Thoracic aorta (tissue), 2 donors: ENCODE measurements around the gene OR10AD1. TPM values are rescaled to one million over a fixed set of nuclear protein-coding genes. Genes with fewer than 3 reads are reported as not detected.
"Not testable (repeated sequence)": the region's sequence is repeated elsewhere in the genome, so short reads cannot be mapped to it uniquely, and the experiment has no call there.

ENCODE experiments used
- ATAC-seq: fragments of 150-250 bp; one replicate; pipeline ENCODE4 v1.8.0; 2017; ENCODE audit warnings: low read depth; ENCODE audit not compliant: insufficient number of reproducible peaks, low FRiP score
- DNase-seq: peaks from one replicate; pipeline ENCODE4 v3.0.0-alpha.2; 2020; ENCODE audit warnings: low spot score
- H3K27ac ChIP-seq, 2 donors: fragments of 200-600 bp; sonication (generic); 1 replicate in 1 of 2; 2 replicates in 1 of 2; pipeline ENCODE4 v1.5.1; 2016; ENCODE audit warnings: mild to moderate bottlenecking in 2 of 2, moderate library complexity in 2 of 2
- H3K27me3 ChIP-seq: fragments of 200-600 bp; sonication (generic); replicated peaks from 2 replicates; pipeline ENCODE4 v1.6.0; 2016; ENCODE audit warnings: mild to moderate bottlenecking; ENCODE audit not compliant: insufficient read depth
- H3K36me3 ChIP-seq: fragments of 200-600 bp; sonication (generic); one replicate; pipeline ENCODE4 v1.5.1; 2016
- H3K4me1 ChIP-seq, 2 donors: fragments of 200-600 bp; sonication (generic); 1 replicate in 1 of 2; 2 replicates in 1 of 2; pipeline versions ENCODE4 v1.5.1 to v1.6.0; 2016; ENCODE audit warnings: low read depth in 2 of 2, mild to moderate bottlenecking in 1 of 2; ENCODE audit not compliant: control insufficient read depth in 1 of 2
- H3K4me3 ChIP-seq: fragments of 200-600 bp; sonication (generic); 2 replicates; pipeline ENCODE4 v1.5.1; 2016; ENCODE audit warnings: mild to moderate bottlenecking
- H3K9me3 ChIP-seq: fragments of 200-600 bp; sonication (generic); 2 replicates; pipeline ENCODE4 v1.5.1; 2016
- CTCF ChIP-seq: fragments of 200-600 bp; sonication (generic); IDR thresholded peaks from one replicate; pipeline ENCODE4 v1.5.1; 2019; ENCODE audit warnings: antibody characterized with exemption
- total RNA-seq, 2 donors: library from RNA; depleted of rRNA; stranded (reverse); fragments of >200 nt; gene quantifications; one replicate each; pipeline versions ENCODE4 v1.1.0 to v1.2.3, GENCODE V29; 2016

Gene OR10AD1, protein sequence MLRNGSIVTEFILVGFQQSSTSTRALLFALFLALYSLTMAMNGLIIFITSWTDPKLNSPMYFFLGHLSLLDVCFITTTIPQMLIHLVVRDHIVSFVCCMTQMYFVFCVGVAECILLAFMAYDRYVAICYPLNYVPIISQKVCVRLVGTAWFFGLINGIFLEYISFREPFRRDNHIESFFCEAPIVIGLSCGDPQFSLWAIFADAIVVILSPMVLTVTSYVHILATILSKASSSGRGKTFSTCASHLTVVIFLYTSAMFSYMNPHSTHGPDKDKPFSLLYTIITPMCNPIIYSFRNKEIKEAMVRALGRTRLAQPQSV
- not detected for total RNA-seq

DNA sequence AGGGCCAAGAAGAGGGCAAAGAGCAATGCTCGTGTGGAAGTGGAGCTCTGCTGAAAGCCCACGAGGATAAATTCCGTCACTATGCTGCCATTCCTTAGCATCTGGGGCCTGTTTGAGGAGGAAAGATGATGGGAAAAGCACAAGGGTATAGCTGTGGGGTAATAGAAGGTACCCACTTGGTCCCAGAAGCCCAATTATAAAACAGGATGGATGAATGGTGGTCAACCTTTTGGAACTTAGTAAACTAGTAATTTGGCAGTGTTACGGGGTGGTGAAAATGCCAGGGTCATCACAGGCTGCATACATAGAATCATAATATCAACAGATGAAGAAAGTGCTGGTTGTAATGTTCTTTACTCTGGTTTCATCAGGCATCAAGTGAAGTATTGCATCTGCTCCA, at the start of gene OR10AD1:
OR10AD1 (minus strand) TSS at position 101 of the 400 bp plus-strand sequence; CDS start at position 101, 0 bp downstream.
- peaks cover 5% of the 10 kb centered on the region for H3K36me3 ChIP-seq
- H3K4me3 ChIP-seq, result no peak within 1 kb of the TSS
- H3K27ac ChIP-seq, result no peak within 1 kb of the TSS
- H3K4me1 ChIP-seq, result peaks cover 0 to 8% of the 10 kb centered on the region in 2 donors
- H3K9me3 ChIP-seq, result peaks cover 29% of the 10 kb centered on the region
- ATAC-seq (no peak), DNase-seq (no peak)
- no peaks in the 10 kb centered on the region for H3K27me3 ChIP-seq
- TF ChIP-seq CTCF, result no peak

DNA sequence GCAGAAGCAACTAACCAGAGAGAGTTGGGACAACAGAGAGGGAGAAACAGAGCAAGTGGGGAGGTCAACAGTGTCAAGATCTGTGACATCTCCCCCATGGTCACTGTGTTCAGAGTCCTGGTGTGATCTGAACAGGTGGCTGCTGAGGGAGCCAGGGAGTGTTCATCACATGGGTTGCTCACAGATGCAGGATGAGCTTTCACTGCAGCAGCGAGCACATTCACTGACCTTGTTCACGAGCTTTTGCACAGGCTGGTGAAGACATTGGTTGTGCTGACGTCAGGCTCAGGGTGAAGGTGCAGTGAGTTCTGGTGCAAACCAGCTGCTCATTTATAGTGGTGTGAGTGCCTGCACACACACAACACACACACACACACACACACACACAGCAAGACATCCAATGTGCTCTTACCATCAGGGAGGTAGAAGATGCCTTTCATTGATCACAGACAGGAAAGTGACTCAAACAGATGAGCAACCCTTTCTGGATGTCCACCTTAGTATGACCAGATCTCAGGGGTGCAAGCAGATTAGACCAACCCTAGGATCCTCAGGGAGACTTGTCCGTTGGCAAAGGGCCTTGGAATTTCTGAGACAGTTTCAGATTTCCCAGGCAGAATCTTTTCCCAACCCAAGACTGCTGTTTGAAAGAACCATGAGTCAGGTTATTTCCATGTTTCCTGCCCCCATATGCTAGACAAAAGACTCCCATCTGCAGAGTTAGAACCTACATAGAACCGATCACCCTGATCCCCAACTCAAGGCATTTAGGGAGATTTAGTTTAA, 44.3 kb upstream of the OR10AD1 start:
- Histone ChIP-seq H3K27ac (no peak overlapping the region), H3K4me3 (no peak overlapping the region), H3K4me1 (no peaks in the 10 kb centered on the region), H3K27me3 (no peaks in the 10 kb centered on the region), H3K9me3 (peaks cover 5% of the 10 kb centered on the region), H3K36me3 (no peaks in the 10 kb centered on the region)
- ATAC-seq (no peak), DNase-seq (no peak)
- TF ChIP-seq CTCF, result no peak

DNA sequence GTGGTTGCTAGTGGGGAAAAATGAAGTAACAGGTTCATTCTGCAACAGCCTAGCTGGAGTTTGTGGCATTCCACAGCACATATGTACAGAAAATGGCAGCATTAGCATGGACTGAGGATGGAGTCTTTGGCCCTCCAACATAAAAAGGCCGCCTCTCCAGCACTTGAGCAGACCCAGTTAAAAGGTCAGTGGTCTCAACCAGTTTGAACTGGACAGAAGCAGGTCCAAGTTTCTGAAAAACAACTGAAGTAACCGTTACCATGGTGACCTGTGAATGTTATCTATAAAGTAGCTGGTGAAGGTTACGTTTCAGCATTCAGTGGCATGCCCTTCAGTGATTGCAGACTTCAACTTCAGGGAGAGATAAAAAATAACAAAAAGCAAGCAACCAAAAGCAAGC, 34.1 kb upstream of the OR10AD1 start:
- no peaks in the 10 kb centered on the region for H3K36me3 ChIP-seq
- H3K9me3 ChIP-seq, result no peaks in the 10 kb centered on the region
- H3K27ac ChIP-seq, result no peak overlapping the region
- TF ChIP-seq CTCF, result no peak
- H3K4me1 ChIP-seq, result no peaks in the 10 kb centered on the region
- no peak for DNase-seq
- H3K4me3 ChIP-seq, result no peak overlapping the region
- no peak for ATAC-seq
- H3K27me3 ChIP-seq, result no peaks in the 10 kb centered on the region

DNA sequence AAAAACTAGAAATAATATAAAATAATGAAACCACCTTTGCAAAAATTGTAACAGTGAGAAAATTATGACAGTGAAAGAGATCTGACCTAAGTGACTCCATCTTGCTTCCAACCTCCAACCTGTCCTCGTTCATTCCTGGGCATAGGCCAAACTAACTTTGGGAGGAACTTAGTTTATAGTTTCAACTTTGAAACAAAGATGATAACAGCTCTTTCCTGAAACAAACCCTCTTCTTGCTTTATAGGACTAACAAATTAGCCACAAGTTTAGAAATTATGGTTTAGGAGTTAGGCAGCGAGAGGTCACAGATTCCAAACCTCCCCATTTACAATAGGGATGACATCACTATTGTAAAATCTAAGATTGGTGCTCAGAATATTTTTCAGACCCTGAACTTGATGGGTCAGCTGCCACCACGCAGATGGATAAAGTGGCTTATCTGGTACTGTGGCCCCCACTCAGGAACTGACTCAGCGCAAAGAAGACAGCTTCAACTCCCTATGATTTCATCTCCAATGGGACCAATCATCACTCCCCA, 32.8 kb upstream of the OR10AD1 start:
- ATAC-seq (no peak), DNase-seq (no peak)
- H3K4me1 ChIP-seq, result no peaks in the 10 kb centered on the region
- TF ChIP-seq CTCF, result no peak
- no peaks in the 10 kb centered on the region for H3K27me3 ChIP-seq
- no peak overlapping the region for H3K4me3 ChIP-seq
- H3K36me3 ChIP-seq, result no peaks in the 10 kb centered on the region
- H3K9me3 ChIP-seq, result no peaks in the 10 kb centered on the region
- H3K27ac ChIP-seq, result no peak overlapping the region

GRCh38 chr12:48231169-48231958, 28.3 kb upstream of the OR10AD1 start:
- ATAC-seq, DNase-seq, H3K36me3 ChIP-seq, H3K27me3 ChIP-seq, H3K27ac ChIP-seq, H3K4me1 ChIP-seq, H3K9me3 ChIP-seq, H3K4me3 ChIP-seq: not testable (repeated sequence)

GRCh38 chr12:48224533-48224932, 21.4 kb upstream of the OR10AD1 start:
- H3K27ac ChIP-seq, H3K4me1 ChIP-seq, H3K36me3 ChIP-seq, DNase-seq, H3K9me3 ChIP-seq, H3K27me3 ChIP-seq, H3K4me3 ChIP-seq, ATAC-seq: not testable (repeated sequence)
